Mammary epithelial cell (primary cell): Measurements from ENCODE around the gene ZNF280A.

Experiments used
- EZH2 ChIP-seq: IDR thresholded peaks from 2 replicates; pipeline ENCODE4 v1.6.1; 2012; ENCODE audit warnings: low read length, inconsistent platforms, borderline replicate concordance
- TF ChIP-seq, protein P1 (sequence below), 2 donors: IDR thresholded peaks in 1 of 2; conservative IDR thresholded peaks in 1 of 2; 2 replicates each; pipeline ENCODE4 v1.5.1; 2011 to 2012; ENCODE audit warnings: inconsistent platforms in 2 of 2, low read length in 2 of 2, mild to moderate bottlenecking in 2 of 2, control low read depth in 1 of 2, low read depth in 1 of 2; ENCODE audit not compliant: insufficient read depth in 1 of 2; ENCODE audit errors: extremely low read depth in 1 of 2

DNA sequence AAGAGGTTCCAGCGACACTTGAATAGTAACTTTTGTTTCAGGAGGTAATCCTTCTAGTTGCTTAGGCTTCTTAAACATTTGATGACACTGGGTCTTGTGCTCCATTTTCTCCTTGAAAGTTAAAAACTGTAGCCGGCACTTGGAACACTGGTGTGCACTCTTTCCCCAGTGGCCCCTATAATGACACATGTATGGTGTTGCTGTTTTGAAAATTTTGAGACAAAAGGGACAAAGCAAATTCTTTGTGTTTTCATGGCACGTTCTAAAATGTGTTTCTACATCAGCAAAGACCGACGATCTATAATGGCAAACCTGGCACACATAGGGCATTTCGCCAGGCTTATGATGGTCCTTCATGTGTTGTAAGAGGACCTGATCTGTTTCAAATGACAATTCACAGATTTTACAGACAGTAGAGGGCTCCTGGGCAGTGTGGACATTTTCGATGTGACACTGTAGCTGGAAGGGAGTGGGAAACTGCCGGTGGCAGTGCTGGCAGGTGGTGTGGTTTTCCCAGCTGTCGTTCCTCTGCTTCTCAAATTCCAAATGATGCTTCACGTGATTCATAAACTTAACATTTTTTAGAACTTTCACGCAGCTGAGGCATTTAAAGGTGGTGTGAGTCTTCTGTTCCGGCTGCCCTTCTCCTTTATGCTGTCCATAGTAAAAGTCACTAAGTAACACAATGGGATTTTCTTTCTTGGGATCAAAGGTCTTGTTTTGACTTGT is 32.0 kb downstream of the ZNF280A start:
- TF ChIP-seq, protein P1, sequence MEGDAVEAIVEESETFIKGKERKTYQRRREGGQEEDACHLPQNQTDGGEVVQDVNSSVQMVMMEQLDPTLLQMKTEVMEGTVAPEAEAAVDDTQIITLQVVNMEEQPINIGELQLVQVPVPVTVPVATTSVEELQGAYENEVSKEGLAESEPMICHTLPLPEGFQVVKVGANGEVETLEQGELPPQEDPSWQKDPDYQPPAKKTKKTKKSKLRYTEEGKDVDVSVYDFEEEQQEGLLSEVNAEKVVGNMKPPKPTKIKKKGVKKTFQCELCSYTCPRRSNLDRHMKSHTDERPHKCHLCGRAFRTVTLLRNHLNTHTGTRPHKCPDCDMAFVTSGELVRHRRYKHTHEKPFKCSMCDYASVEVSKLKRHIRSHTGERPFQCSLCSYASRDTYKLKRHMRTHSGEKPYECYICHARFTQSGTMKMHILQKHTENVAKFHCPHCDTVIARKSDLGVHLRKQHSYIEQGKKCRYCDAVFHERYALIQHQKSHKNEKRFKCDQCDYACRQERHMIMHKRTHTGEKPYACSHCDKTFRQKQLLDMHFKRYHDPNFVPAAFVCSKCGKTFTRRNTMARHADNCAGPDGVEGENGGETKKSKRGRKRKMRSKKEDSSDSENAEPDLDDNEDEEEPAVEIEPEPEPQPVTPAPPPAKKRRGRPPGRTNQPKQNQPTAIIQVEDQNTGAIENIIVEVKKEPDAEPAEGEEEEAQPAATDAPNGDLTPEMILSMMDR (conservative IDR thresholded peaks at IDR 0.05 in 1 of 2, IDR thresholded peaks at IDR 0.05 in 1 of 2; ENCODE audit: extremely low read depth in 1 of 2, insufficient read depth in 1 of 2, low read depth in 1 of 2, low read length in 2 of 2) = no peak
- TF ChIP-seq EZH2 = no peak
